GDM1 (cell line): ENCODE results near the gene TRIM41.
"Not testable (repeated sequence)": the region's sequence is repeated elsewhere in the genome, so short reads cannot be mapped to it uniquely, and the experiment has no call there.

Experiments
- DNase-seq: peaks from one replicate; lab custom pipeline; 2025; lab: John Stamatoyannopoulos, UW

TRIM41 gene

GRCh38 chr5:181255836-181256578 is 32.9 kb downstream of the TRIM41 start:
- DNase-seq: no peak

DNA sequence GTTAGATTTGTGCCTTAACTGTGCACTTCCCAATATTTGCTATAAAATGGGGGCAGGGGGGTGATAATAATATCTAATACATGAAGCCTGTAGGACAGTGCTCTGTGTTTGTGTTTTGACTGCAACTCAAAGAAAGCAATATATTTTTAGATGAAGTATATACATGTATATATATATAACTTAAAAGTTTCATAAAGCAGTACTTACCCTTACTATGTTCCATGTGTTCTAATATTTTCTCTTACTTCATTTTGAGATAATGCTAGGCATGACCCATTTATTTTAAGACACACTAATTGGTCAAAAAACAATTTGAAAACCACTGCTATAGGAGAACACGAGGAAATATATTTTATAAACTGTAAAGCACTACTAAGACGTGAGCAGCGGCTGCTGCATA is 35.5 kb downstream of the TRIM41 start:
- no peak for DNase-seq

DNA sequence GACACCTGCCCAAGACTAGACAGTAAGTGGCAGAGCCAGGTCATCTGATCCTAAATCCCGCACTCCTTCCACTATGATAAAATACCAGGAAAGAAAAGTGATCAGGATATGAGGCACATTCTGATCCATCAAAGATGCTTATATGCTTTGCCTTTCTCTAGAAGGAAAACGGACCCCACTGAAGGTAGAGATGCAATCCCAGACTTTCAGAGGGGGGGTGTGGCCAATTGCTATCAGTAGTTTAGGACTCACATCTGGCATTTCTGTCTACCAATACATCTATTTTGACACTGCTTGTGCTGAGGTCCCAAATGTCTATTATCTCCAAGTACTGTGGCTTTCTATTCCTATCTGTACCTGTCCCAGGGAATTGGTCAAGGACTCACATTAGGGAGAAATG is 36.2 kb downstream of the TRIM41 start:
- no peak for DNase-seq

- DNase-seq: no peak
Observed at GRCh38 chr5:181259974-181260719, 37.1 kb downstream of the TRIM41 start.

- DNase-seq: no peak
Observed at GRCh38 chr5:181260720-181261319, 37.7 kb downstream of the TRIM41 start, which contains the start of gene TRIM52. TRIM52 (minus strand) TSS chr5:181261143; CDS start chr5:181260813, 330 bp downstream.

- no peak for DNase-seq
Observed at GRCh38 chr5:181261320-181262049, 38.4 kb downstream of the TRIM41 start.

GRCh38 chr5:181263633-181264032 is 40.6 kb downstream of the TRIM41 start:
- DNase-seq: no peak

DNA sequence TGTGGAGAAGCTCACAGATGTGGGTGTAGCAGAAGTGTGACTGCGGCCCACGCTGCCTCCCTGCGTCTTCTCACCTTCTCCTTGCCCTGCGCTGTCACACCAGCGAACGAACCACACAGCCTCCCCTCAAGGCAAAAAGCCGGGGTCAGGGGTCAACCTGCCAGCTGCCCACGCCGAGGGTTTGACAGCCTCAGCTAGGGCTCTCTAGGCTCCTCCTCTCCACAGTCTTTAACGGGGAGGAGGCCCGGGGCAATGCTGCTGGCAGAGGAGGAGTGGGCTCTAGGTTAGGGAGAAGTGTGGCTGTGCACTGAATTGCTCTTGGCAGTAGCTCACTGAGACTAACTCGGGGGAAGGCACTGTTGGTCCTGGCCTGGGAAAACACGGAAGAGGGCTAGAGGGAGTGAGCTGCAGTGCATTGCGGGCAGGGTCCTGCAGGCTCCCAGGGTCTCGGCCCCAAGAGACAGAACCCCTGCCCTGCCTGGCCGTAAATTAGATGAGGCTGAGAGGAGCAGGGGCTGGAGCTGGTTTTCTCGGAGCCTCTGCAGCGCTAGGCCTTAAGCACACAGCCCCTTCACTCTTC is 42.1 kb downstream of the TRIM41 start:
- no peak for DNase-seq

- DNase-seq: not testable (repeated sequence)
Observed at GRCh38 chr5:181267291-181267904, 44.3 kb downstream of the TRIM41 start.

DNA sequence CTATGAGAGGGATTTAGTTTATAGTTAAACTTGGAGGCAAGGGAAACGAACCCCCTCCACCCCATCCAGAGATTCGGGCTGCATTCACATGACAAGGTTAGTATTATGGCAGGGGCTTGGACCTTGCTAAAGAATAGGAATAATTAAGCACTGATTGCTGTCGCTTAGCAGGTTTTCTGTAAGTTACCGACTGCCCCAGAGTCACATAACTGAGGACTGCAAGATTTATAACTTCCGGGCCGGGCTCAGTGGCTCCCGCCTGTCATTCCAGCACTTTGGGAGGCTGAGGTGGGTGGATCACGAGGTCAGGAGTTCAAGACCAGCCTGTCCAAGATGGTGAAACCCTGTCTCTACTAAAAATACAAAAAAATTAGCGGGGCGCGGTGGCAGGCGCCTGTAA is 44.8 kb downstream of the TRIM41 start:
- not testable (repeated sequence) for DNase-seq

DNA sequence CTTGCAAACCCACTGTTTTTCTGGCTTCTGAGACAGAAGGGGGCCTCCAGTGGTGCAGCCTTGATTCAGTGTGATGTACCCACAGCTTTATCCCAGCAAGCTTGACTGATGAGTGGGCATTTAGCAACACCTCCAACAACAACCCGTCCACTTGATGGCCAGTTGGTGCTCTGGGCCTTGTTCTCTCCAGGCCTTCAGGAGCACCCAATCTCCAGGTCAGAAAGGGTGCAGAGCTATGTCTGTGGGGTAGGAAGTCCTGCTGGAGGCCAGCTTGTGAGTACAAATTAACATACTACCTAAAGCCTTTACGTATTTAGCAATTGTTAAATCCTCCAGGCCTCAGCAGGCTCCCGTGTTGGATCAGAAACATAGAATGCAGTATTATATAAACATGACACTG is 48.0 kb downstream of the TRIM41 start:
- no peak for DNase-seq

- not testable (repeated sequence) for DNase-seq
Observed at GRCh38 chr5:181273433-181273744, 50.3 kb downstream of the TRIM41 start.

- no peak for DNase-seq
Observed at GRCh38 chr5:181280251-181280762, 57.2 kb downstream of the TRIM41 start.

DNA sequence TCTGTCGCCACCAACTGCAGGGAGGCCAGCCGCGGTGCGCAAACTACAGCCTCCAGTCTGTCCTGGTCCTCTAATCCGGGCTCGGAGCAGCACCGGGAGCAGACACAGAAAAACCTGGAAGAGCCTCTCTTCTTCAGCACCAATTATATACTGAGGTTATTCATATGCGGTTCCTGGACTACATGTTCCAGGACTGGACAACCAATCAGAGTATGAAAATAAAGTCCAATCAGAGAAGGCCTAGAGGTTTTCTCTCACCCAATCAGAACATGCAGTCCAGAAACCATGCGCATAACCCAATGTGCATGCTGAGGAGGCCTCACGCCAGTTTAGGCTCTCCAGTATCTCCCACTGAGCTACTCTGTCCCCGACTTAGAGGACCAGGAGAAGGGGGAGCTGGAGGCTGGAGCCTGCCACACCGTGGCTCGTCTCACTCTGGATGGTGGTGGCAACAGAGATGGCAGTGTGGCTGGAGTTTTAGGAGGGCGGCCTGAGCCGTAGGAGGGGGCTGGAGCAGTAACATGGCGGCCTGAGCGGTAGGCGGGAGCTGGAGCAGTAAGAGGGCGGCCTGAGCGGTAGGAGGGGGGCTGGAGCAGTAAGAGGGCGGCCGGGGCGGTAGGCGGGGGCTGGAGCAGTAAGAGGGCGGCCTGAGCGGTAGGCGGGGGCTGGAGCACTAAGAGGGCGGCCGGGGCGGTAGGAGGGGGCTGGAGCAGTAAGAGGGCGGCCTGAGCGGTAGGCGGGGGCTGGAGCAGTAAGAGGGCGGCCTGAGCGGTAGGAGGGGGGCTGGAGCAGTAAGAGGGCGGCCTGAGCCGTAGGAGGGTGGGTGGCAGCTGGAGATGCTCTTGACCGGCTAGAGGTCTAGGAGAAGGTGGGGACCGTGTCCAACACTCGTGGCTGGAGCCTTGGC is 58.2 kb downstream of the TRIM41 start:
- DNase-seq: no peak

GRCh38 chr5:181281984-181282316 is 58.9 kb downstream of the TRIM41 start:
- no peak for DNase-seq

DNA sequence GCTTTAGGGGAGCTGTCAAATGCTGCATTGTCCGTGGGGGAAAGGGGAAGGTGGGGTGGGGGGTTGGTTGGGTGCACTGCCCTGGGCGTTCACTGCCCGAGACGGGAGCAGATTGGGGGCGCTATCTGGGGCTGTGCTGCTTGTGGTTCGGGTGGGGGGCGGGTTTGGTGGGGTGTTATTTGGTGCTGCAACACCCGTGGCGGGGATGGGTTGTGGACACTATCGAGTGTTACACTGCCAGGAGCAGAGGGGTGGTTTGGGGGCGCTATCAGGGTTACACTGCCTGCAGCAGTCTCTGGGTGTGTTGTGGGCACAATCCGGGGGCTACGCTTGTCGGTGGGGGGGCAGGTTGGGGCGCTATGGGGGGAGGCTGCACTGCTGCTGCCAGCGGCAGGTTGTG is 59.3 kb downstream of the TRIM41 start:
- DNase-seq: not testable (repeated sequence)

GRCh38 chr5:181282874-181283273 is 59.8 kb downstream of the TRIM41 start:
- DNase-seq: no peak

- no peak for DNase-seq
Observed at GRCh38 chr5:181283347-181283746, 60.3 kb downstream of the TRIM41 start.

GRCh38 chr5:181283841-181284755 is 61.0 kb downstream of the TRIM41 start:
- not testable (repeated sequence) for DNase-seq
